HG03378 (cell line): ENCODE results near the gene AIFM3.
A peak's percentile ranks its signal among the peaks of the same experiment; 100 is the strongest.

Experiments used
- ATAC-seq: cut with Tn5 transposase; IDR thresholded peaks from one replicate; pipeline ENCODE4 v1.9.1; 2021; ENCODE audit warnings: mild to moderate bottlenecking, moderate library complexity; ENCODE audit not compliant: unreplicated experiment

The AIFM3 gene

DNA sequence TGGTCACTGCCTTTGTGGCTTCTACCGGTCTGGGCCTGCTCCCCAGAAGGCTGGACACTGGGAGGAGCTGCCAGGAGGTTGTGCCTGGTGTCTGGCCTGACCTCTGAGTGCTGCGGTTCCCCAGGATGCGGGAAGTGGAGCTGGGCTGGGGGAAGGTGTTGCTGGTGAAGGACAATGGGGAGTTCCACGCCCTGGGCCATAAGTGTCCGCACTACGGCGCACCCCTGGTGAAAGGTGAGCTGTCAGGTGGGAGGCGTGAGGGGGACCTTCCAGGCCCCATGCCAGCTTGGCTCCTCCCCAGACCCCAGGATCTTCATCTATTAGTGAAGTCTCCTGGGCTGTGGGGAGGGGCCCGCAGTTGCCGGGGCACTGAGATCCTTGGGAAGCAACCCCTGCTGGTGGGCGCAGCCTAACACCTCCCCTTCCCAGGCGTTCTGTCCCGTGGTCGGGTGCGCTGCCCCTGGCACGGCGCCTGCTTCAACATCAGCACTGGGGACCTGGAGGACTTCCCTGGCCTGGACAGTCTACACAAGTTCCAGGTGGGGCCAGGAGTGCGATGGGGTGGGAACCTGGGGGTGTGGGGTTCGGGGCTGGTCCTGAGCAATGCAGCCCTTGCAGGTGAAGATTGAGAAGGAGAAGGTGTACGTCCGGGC is 6.7 kb downstream of the AIFM3 start:
- no peak for ATAC-seq

DNA sequence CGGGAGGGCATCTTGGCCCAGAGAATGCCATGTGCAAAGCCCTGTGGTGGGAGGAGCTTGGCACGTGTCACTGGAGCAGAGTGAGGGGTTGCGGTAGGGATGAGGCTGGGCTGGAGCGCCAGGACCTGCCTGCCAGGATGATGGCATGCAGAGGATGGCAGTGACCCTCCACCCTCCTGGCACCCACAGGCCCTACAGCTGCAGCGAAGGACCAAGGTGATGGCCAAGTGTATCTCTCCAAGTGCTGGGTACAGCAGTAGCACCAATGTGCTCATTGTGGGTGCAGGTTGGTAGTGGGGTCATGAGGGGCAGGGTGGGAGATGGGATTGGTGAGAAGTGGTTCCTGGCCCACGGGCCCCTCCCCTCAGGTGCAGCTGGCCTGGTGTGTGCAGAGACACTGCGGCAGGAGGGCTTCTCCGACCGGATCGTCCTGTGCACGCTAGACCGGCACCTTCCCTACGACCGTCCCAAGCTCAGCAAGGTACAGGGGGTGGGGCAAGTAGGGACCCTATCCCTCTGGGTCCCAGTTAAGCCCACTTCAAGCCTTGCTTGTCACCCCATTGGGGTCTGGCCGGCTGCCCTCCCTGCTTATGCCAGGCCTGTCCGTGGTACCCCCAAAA is 7.4 kb downstream of the AIFM3 start:
- ATAC-seq: no peak

DNA sequence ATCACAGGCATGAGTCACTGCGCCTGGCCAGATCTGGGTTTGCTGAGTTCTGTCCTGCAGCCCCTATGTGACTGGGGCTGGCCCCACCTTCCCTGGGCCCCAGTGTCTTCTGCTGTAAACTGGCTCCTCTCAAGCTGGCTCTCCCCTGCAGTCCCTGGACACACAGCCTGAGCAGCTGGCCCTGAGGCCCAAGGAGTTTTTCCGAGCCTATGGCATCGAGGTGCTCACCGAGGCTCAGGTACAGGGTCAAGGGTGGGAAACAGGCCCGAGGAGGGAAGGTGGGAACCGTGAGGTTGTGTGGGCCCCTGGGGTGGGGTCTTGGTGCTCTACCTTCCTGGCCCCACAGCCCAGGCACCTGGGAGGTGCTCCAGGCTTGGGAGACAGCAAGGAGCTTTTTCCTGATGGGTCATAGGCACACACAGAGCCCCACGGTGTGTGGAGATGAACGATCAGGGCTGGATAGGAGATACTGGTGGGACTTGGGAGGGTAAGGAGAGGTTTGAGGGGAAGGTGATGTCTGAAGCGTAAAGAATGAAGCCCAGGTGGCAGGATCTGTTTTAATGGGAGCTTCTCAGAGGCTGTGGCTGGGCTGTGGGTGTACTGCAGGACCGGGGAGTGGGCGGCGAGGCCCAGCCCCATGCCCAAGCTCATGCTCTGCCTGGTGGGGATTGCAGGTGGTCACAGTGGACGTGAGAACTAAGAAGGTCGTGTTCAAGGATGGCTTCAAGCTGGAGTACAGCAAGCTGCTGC is 8.7 kb downstream of the AIFM3 start:
- ATAC-seq: no peak

DNA sequence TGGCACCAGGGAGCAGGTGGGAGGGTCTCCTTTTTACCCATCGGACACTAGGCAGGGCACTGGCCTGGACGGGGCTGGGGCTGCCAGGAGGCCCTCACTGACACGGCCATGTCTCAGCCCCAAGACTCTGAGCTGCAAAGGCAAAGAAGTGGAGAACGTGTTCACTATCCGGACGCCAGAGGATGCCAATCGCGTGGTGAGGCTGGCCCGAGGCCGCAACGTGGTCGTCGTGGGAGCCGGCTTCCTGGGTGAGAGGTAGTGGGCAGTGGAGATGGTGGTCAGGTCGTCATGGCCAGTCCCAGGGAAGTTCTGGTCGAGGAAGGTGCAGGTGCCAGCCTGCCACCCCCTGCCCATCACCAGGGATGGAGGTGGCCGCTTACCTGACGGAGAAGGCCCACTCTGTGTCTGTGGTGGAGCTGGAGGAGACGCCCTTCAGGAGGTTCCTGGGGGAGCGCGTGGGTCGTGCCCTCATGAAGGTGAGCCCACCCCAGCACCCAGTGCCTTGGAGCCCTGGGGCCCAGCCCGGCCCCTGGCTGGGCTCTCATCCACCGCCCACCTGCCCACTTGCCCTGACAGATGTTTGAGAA is 9.3 kb downstream of the AIFM3 start:
- ATAC-seq: no peak

DNA sequence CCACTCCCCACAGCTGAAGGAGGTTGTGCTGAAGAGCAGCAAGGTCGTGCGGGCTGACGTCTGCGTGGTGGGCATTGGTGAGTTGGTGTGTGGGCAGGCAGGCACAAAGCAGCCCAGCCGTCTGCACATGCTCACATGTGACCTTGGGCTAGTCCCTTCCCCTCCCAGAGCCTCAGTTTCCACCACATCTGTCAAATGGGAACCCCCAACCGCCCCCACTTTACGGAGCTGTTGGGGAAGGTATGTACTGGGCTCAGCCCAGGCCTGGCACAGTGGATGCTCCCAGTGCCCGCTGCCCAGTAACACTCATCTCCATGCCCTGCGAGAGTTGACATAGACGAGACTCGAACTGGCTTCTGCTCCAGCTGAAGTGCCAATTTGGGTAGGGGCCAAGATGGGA is 10.0 kb downstream of the AIFM3 start:
- no peak for ATAC-seq

DNA sequence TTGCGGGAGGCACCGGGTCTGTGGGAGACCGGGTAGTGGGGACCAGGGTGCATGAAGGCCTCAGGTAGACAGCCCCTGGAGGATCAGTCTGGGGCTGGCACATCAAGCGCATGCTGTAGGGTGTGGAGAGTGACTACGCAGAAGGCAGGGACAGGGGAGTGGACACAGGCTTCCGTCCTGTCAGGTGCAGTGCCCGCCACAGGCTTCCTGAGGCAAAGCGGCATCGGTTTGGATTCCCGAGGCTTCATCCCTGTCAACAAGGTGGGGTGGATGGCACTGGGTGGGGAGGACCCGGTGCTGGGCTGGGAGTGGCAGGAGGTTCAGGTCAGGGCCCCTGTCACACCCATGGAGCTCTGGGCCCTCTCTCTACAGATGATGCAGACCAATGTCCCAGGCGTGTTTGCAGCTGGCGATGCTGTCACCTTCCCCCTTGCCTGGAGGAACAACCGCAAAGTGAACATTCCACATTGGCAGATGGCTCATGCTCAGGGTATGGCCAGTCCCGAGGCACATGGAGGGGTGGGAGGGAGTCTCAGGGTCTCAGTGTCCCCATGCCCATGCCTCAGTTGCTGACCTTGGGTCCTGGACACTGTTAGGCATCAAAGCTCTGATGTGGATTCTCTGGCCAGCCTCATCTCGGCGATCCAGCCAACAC is 10.6 kb downstream of the AIFM3 start:
- no peak for ATAC-seq

DNA sequence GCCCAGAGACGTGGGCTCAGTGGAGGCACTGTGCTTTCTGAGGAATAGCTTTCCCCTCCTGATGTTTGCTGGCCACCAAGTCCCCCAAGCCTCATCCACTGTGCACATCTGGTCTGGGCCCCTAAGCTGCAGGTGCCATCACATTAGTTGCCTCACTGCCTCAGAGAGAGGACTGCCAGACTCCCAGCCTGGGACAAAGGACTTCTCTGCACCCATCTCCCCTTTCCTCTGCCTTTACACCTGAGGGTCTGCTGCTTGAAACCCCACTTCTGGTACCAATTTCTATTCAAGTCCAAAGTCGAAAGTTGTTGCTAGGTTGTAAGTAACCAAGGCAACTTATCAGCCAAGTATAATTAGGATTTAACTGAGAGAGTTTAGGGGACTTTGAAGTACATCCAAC is 11.4 kb downstream of the AIFM3 start:
- ATAC-seq: no peak

DNA sequence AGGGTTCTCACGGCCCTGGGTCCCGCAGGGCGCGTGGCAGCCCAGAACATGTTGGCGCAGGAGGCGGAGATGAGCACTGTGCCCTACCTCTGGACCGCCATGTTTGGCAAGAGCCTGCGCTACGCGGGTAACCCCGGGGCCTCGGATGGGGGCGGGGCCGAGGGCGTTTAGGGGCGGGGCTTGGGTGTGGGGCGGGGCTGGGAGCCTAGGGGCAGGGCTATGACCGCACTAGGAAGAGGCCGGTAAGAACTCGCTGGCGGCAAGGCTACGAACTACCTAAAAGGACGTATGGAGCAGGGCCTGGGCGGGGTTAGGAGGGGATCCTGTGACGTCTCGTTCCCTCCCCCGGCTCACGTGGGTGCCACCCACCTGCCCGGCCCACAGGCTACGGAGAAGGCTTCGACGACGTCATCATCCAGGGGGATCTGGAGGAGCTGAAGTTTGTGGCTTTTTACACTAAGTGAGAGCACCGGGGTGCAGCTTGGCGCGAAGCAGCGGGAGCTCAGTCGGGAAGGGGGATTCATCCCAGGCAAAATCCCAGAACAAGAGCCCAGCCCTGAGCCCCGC is 12.3 kb downstream of the AIFM3 start:
- ATAC-seq: no peak

DNA sequence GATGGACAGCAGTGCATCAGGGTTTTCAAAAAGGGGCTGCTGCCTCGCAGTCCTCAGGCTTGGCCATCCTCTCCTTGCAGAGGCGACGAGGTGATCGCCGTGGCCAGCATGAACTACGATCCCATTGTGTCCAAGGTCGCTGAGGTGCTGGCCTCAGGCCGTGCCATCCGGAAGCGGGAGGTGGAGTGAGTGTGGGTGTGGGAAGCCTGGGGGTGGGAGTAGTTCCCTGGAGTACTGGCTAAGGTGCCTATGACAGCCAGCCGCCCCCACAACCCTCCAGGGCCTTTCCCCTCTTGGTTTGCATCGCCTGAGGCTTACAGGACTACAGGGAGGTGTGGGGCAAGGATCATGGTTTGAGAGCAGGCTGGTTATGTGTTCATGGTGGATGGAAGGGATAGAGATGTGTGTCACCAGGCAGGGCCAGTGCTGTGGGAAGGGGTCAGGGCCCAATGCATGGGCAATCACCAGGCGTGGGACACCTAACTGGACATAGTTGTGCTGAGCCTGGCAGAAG is 12.9 kb downstream of the AIFM3 start:
- no peak for ATAC-seq

DNA sequence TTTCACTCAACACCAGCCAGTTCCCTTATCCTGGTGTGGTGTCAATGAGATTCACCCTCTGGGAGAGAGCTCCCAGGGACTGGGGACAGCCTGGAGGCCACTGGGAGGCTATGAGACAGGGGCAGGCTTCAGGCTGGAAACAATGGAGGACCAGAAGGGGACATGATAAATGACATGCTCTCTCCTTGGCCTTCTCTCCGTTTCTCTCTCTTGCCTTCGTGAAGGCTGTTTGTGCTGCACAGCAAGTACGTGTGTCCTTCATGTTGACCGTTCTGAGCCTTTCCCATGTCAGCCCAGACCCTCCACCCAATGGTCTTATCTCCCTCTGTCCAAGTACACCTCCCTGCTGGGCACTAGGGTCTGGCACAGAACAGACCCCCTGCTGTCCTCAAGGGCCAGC is 13.5 kb downstream of the AIFM3 start:
- no peak for ATAC-seq

DNA sequence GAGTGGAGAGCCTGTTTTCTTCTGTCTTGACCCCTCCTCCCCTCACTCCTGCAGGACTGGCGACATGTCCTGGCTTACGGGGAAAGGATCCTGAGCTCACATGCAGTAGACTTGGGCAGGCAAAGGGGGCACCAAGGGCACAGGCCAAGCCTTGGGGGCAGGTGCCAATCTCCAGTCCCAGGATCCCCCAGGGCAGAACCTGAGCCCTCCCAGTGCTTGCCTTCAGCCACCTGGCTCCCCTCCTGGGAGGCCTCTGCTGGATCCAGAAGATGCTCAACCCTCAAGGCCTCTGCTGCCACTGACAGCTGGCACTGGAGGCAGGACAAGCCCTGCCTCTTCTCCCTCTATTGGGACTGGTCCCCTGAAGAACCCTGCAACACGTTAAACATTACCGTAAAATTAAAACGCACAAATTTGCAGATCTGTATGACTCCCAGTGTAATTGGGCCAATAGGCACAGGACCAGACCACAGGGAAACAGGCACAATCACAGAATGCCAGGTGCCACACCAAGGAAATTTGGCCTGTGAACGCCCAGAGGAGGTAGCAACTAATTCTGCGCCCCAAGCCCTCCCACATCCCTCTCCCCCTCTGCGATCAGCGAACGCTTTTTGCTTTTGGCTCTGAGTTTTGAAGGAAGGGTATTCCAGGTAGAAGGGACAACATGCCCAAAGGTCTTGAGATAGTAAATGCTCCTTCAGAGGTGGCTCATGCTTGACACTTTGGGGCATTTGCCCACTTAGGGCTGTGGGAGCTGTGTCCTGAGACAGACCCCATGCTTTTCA is 14.1 kb downstream of the AIFM3 start:
- ATAC-seq: peak; percentile 3

DNA sequence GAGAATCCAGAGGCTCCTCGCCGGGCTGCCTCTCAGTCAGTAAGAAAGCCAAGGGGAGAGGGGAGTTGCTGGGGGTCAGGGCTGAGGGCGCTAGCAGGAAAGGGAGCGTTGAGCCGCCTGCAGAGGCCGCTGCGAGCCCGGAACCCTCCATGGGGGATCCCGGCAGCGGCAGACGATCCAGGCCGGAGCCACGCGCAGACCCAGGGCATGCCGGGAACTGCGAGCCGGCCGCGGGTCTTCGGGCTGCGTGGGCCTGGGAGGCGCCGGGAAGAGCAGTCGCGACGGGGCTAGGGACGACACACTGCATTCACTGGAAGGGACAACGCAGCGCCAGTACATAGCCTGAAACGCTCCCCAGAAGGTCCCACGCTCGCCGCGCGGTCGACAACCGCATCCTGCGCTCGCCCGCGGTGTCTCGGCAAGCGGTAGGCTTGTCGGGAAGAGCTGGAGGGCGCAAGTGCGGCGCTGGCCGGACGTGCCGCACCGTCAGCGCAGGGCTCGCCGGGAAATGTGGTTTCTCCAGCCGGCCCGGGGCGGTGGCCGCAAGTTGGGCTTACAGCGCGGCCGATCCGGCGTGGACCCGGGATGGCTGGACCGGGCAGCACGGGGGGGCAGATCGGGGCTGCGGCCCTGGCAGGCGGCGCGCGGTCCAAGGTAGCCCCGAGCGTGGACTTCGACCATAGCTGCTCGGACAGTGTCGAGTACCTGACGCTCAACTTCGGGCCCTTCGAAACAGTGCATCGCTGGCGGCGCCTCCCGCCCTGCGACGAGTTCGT is 14.9 kb downstream of the AIFM3 start, which contains the start of gene LZTR1:
Gene LZTR1, plus strand, starts transcription at position 511 of the 776 bp plus-strand sequence. Its CDS starts 75 bp downstream, at position 586.
- peak; percentile 61 for ATAC-seq

DNA sequence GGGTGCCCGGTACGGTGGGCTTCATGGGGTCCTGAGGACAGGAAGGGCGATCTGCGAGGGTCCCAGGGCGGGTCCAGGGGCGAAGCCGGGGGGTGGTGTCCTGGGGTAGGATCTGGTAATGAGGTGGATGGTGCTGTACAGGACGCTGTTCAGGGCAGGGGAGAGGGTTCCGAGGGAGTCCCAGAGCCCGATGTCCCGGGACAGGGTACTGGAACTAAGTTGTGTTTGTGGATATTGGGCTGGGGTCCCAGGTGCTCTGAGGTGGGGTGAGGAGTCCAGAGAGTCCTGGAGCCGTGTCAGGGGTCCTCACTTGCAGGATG is 15.5 kb downstream of the AIFM3 start:
- no peak for ATAC-seq

DNA sequence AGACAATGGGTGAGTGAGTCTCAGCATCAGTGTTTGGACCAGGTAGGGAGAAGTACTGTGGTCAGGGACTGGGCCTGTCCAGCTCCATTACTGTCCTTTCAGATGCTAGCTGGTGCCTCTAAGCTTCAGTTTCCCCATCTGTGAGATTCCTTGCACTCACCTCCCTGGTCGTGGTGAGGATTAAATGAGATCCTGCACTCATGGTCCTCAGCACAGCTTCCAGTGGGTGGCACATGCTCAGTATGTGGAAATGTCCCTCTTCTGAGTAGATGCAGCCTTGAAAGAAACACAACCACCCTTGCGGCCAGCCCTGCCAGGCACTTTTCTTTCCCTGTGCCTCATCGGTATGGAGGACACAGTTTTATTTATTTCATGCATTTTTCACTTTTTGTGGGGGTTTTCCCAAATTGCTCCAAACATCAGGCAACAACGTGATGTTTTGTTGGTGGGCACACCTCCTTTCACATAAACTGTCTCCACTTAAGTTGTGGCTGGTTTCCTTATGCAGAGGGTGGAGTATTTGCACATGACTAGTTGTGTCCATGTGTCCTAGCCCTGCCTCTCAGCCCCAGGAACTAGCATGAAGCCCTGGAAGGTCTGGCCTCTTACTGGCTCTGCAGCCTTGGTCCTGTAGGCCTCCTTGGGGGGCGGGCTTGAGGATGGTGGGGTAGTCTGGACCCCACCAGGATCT is 16.2 kb downstream of the AIFM3 start:
- ATAC-seq: no peak

DNA sequence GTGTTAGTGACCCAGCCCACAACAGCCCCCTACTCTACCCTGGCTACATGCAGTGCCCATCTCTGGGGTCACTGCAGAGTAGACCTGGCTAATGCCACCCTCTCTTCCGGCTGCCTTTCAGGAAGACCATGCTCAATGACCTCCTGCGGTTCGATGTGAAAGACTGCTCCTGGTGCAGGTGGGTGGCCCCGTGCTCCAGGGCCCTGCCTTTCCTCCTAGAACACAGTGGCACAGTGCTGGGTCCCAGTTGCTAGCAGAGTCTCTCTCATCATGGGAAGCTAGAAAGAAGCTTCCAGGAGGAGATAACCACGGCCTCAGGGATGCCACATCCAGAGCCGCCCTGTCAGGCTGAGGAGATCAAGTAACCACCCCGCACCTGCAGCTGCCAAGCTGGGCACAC is 18.7 kb downstream of the AIFM3 start:
- ATAC-seq: no peak

DNA sequence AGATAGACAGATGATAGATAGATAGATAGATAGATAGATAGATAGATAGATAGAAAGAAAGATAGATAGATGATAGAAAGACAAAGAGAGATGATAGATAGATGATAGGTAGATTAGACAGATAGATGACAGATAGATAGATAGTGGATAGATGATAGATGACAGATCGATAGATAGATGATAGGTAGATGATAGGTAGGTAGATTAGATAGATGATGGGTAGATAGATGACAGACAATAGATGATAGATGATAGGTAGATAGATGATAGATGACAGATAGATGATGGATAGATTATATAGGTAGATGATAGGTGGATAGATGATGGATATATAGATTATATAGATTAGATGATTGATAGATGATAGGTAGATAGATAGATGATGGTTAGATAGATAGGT is 19.3 kb downstream of the AIFM3 start:
- ATAC-seq: no peak

DNA sequence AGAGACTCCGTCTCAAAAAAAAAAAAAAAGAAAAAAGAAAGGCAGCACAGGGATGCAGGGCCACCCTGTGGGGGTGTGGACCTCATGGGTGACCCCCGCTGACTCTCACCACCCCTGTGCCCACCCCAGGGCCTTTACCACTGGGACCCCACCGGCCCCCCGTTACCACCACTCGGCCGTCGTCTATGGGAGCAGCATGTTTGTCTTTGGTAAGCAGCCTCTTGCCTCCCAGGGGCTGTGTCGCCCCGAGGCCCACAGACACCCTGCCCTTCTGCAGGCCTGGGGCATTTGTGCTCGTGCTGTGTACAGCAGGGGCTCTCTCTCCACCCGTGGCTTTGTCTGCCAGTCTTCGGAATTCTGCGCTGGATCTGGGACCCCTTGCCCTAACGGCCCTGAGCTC is 20.3 kb downstream of the AIFM3 start:
- ATAC-seq: no peak

DNA sequence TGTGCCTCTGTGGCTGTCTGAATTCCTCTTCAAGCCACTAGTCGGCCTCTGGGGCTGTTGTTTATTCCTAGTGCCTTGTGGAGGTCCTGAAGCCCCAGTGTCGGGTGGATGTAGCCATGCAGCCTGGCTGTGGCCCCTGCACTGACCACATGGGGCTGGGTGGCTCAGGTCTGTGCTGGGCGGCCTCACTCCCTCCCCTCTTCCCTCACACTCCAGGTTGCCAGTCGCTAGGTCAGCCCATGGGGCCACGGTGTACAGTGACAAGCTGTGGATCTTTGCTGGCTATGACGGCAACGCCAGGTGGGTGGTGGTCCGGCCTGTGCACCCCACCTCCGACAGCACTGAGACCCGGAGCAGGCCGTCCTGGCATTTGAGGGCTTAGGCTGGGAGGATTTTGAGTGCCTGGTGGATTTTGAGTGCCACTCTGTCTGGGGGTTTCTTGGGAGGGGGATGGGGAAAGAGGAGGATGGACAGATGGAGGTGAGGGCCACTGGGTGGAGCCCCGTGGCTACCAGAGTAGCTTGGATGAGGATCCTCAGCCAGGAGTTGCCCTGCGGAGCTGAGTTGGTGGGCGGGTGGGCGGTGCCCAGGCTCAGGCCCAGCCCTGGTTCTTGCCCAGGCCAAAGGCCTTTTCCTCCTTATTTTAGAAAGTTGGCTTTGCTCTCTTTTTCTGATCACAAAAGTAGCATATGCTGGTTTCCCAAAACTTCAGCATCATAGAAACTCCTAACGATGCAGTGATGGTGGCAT is 21.7 kb downstream of the AIFM3 start:
- no peak for ATAC-seq
